Measurements from ENCODE around the gene WT1.

DNA sequence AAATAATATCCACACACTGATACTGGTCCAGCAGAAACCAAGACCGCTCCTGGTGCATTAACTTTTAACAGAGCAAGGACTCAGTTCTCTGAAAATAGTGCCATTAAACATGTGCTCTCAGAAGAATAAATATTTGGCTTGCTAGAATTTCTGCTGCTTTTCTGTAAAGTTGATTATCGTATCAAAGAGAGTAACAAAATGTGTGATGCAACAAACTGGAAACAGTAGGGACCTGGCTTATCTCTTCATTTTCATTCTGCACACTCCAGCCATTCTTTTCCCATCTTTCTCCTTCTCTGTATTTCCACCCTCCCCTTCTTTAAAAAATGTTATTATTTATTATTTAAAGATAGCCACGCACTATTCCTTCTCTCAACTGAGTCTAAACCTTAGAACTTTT is 43.9 kb downstream of the WT1 start:
- TF ChIP-seq EP300 (IDR thresholded peaks at IDR 0.05; ENCODE audit: borderline replicate concordance in 1 of 2, control insufficient read depth in 1 of 2, low read depth in 2 of 2, low read length in 2 of 2) (no peak), JUND (IDR thresholded peaks at IDR 0.05; ENCODE audit: low read depth, low read length) (no peak)
- TF ChIP-seq, protein P1, sequence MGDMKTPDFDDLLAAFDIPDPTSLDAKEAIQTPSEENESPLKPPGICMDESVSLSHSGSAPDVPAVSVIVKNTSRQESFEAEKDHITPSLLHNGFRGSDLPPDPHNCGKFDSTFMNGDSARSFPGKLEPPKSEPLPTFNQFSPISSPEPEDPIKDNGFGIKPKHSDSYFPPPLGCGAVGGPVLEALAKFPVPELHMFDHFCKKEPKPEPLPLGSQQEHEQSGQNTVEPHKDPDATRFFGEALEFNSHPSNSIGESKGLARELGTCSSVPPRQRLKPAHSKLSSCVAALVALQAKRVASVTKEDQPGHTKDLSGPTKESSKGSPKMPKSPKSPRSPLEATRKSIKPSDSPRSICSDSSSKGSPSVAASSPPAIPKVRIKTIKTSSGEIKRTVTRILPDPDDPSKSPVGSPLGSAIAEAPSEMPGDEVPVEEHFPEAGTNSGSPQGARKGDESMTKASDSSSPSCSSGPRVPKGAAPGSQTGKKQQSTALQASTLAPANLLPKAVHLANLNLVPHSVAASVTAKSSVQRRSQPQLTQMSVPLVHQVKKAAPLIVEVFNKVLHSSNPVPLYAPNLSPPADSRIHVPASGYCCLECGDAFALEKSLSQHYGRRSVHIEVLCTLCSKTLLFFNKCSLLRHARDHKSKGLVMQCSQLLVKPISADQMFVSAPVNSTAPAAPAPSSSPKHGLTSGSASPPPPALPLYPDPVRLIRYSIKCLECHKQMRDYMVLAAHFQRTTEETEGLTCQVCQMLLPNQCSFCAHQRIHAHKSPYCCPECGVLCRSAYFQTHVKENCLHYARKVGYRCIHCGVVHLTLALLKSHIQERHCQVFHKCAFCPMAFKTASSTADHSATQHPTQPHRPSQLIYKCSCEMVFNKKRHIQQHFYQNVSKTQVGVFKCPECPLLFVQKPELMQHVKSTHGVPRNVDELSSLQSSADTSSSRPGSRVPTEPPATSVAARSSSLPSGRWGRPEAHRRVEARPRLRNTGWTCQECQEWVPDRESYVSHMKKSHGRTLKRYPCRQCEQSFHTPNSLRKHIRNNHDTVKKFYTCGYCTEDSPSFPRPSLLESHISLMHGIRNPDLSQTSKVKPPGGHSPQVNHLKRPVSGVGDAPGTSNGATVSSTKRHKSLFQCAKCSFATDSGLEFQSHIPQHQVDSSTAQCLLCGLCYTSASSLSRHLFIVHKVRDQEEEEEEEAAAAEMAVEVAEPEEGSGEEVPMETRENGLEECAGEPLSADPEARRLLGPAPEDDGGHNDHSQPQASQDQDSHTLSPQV (IDR thresholded peaks at IDR 0.05) = no peak

All from GM12878 (cell line).